HepG2 (cell line): Measurements from ENCODE around the gene EFHD2. TPM values are rescaled to one million over a fixed set of nuclear protein-coding genes. Genes with fewer than 3 reads are reported as not detected.
A peak's percentile ranks its signal among the peaks of the same experiment; 100 is the strongest.

ENCODE experiments used
- AGO1 ChIP-seq: fragments of 200-400 bp; formaldehyde crosslinking; IDR thresholded peaks from 2 replicates; pipeline ENCODE4 v1.6.1; 2017; ENCODE audit warnings: mild to moderate bottlenecking, low read depth, low read length, moderate library complexity; ENCODE audit not compliant: poor library complexity, severe bottlenecking
- DPF2 ChIP-seq: sonication (generic); formaldehyde crosslinking; IDR thresholded peaks from 2 replicates; pipeline ENCODE4 v1.4.0; 2020; ENCODE audit warnings: mild to moderate bottlenecking, low read depth, missing genetic modification reagents, borderline replicate concordance
- EEA1 ChIP-seq: sonication (generic); formaldehyde crosslinking; IDR thresholded peaks from 2 replicates; pipeline ENCODE4 v1.5.1; 2020; ENCODE audit warnings: mild to moderate bottlenecking, missing genetic modification reagents, borderline replicate concordance
- EED ChIP-seq: sonication (generic); formaldehyde crosslinking; IDR thresholded peaks from 2 replicates; pipeline ENCODE4 v1.5.0; 2020; ENCODE audit warnings: mild to moderate bottlenecking, missing genetic modification reagents
- GLI4 ChIP-seq: sonication (generic); formaldehyde crosslinking; IDR thresholded peaks from 2 replicates; pipeline ENCODE4 v1.5.1; 2020; ENCODE audit warnings: missing genetic modification reagents, mild to moderate bottlenecking, moderate library complexity, borderline replicate concordance
- HMG20B ChIP-seq: conservative IDR thresholded peaks from 2 replicates; pipeline ENCODE4 v1.6.1; 2016; ENCODE audit warnings: missing genetic modification reagents, missing compliant biosample characterization
- HOXA3 ChIP-seq: sonication (generic); formaldehyde crosslinking; IDR thresholded peaks from 2 replicates; pipeline ENCODE4 v1.5.0; 2020; ENCODE audit warnings: missing genetic modification reagents
- KAT8 ChIP-seq: IDR thresholded peaks from 2 replicates; pipeline ENCODE4 v1.6.1; 2016; ENCODE audit warnings: missing genetic modification reagents, missing compliant biosample characterization
- PAF1 ChIP-seq: IDR thresholded peaks from 2 replicates; pipeline ENCODE4 v1.6.1; 2016; ENCODE audit warnings: missing genetic modification reagents, missing compliant biosample characterization
- POLR2G ChIP-seq: fragments of 200-400 bp; formaldehyde crosslinking; IDR thresholded peaks from 2 replicates; pipeline ENCODE4 v1.6.1; 2018; ENCODE audit warnings: mild to moderate bottlenecking, low read depth, low read length, moderate library complexity
- RFXANK ChIP-seq: IDR thresholded peaks from 2 replicates; pipeline ENCODE4 v1.6.1; 2016
- SNAI1 ChIP-seq: sonication (generic); formaldehyde crosslinking; IDR thresholded peaks from 2 replicates; pipeline ENCODE4 v1.5.0; 2020; ENCODE audit warnings: mild to moderate bottlenecking, missing genetic modification reagents, borderline replicate concordance
- STAG1 ChIP-seq: sonication (generic); formaldehyde crosslinking; IDR thresholded peaks from 2 replicates; pipeline ENCODE4 v1.4.0; 2020; ENCODE audit warnings: missing genetic modification reagents
- STAT5B ChIP-seq: sonication (generic); formaldehyde crosslinking; IDR thresholded peaks from 2 replicates; pipeline ENCODE4 v1.4.0; 2020; ENCODE audit warnings: missing genetic modification reagents
- TOE1 ChIP-seq: sonication (generic); formaldehyde crosslinking; IDR thresholded peaks from 2 replicates; pipeline ENCODE4 v1.4.0; 2020; ENCODE audit warnings: mild to moderate bottlenecking, missing genetic modification reagents
- ZNF232 ChIP-seq: sonication (generic); formaldehyde crosslinking; IDR thresholded peaks from 2 replicates; pipeline ENCODE4 v1.4.0; 2020; ENCODE audit warnings: missing genetic modification reagents, borderline replicate concordance
- ZNF235 ChIP-seq: sonication (generic); formaldehyde crosslinking; IDR thresholded peaks from 2 replicates; pipeline ENCODE4 v1.8.1; 2023; ENCODE audit warnings: mild to moderate bottlenecking, missing genetic modification reagents, borderline replicate concordance
- ZNF253 ChIP-seq: sonication (generic); formaldehyde crosslinking; IDR thresholded peaks from 2 replicates; pipeline ENCODE4 v1.8.0; 2022; ENCODE audit warnings: mild to moderate bottlenecking, missing genetic modification reagents, borderline replicate concordance
- ZNF501 ChIP-seq: sonication (generic); formaldehyde crosslinking; IDR thresholded peaks from 2 replicates; pipeline ENCODE4 v1.5.1; 2020; ENCODE audit warnings: mild to moderate bottlenecking, moderate library complexity, missing genetic modification reagents
- ZNF629 ChIP-seq: sonication (generic); formaldehyde crosslinking; conservative IDR thresholded peaks from 2 replicates; pipeline ENCODE4 v1.5.0; 2020; ENCODE audit warnings: missing genetic modification reagents
- ZNF674 ChIP-seq: sonication (generic); formaldehyde crosslinking; IDR thresholded peaks from 2 replicates; pipeline ENCODE4 v1.5.0; 2020; ENCODE audit warnings: low read depth, mild to moderate bottlenecking, missing genetic modification reagents
- polyA plus RNA-seq, 8 experiments: library from polyadenylated mRNA; depleted of rRNA in 3 of 8; stranded (reverse) in 7 of 8; unstranded in 1 of 8; fragments of >200 nt; fragmentation: Illumina TruSeq in 4 of 8; extraction: Trizol in 4 of 8; gene quantifications; 2 replicates each; pipeline versions ENCODE4 v1.2.1 to v1.2.3, GENCODE V29; 2011 to 2016; ENCODE audit warnings: low read depth in 4 of 8, missing spikeins in 1 of 8, mixed read lengths in 1 of 8; ENCODE audit not compliant: insufficient read depth in 1 of 8
- total RNA-seq, 5 experiments: library from RNA; depleted of rRNA; stranded (reverse); fragments of >200 nt; fragmentation: Illumina TruSeq; extraction: Trizol; gene quantifications; 2 replicates each; pipeline ENCODE4 v1.2.3, GENCODE V29; 2016; ENCODE audit warnings: low read depth in 1 of 5
- TF ChIP-seq, protein P1 (sequence below): sonication (generic); formaldehyde crosslinking; IDR thresholded peaks from 2 replicates; pipeline ENCODE4 v1.4.0; 2020; ENCODE audit warnings: mild to moderate bottlenecking, missing genetic modification reagents
- TF ChIP-seq, protein P2 (sequence below): IDR thresholded peaks from 2 replicates; pipeline ENCODE4 v1.6.1; 2016; ENCODE audit warnings: missing biosample characterization, missing genetic modification reagents, low read depth
- TF ChIP-seq, protein P3 (sequence below): sonication (generic); formaldehyde crosslinking; IDR thresholded peaks from 2 replicates; pipeline ENCODE4 v1.4.0; 2020; ENCODE audit warnings: missing genetic modification reagents, low read depth, mild to moderate bottlenecking, borderline replicate concordance
- TF ChIP-seq, protein P4 (sequence below): sonication (generic); formaldehyde crosslinking; IDR thresholded peaks from 2 replicates; pipeline ENCODE4 v1.8.1; 2023; ENCODE audit warnings: mild to moderate bottlenecking, moderate library complexity, missing genetic modification reagents

Gene EFHD2
- total and polyA plus RNA-seq, 2 of the 13 experiments (the other 11 are each of a cell fraction or from before 2014, with no cell fraction given): 9.4 to 12.7 TPM

DNA sequence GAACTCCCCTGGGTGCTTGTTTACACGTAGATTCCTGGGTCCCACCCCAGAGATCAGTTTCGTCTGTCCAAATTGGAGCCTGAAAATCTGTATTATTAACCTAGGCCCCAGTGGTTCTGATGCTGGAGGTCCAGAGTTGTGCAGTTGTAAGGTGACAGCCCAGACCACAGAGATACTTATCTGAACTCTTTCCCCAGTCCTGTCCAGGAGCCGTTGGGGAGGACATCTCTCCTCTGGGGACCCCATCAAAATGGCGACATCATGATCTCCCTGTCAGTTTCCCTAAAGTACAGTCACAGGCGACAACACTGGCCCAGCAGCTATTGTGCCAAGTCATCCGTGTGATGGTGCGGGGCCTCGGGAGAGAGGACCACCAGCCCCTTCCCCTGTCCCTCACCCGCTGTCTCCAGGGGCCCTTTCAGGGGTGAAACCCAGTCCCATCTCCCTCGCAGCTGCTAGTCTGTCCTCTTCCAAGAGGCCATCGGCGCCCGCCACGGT is 749 bp upstream of the EFHD2 start (continued):
- no peak for TF ChIP-seq ZNF629
- 0 out of 2 replicates have a peak, but pooled peaks have one; percentile 1 for TF ChIP-seq KAT8 (CRISPR knock-in tag)
- TF ChIP-seq ZNF235 (CRISPR knock-in tag): no peak
- TF ChIP-seq, protein P1, sequence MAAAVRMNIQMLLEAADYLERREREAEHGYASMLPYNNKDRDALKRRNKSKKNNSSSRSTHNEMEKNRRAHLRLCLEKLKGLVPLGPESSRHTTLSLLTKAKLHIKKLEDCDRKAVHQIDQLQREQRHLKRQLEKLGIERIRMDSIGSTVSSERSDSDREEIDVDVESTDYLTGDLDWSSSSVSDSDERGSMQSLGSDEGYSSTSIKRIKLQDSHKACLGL: no peak
- no peak for TF ChIP-seq EEA1
- no peak for TF ChIP-seq STAT5B (CRISPR knock-in tag)
- no peak for TF ChIP-seq ZNF674 (CRISPR knock-in tag)
- no peak for TF ChIP-seq GLI4 (CRISPR knock-in tag)
- TF ChIP-seq PAF1 (CRISPR knock-in tag): no peak
- TF ChIP-seq, protein P2, sequence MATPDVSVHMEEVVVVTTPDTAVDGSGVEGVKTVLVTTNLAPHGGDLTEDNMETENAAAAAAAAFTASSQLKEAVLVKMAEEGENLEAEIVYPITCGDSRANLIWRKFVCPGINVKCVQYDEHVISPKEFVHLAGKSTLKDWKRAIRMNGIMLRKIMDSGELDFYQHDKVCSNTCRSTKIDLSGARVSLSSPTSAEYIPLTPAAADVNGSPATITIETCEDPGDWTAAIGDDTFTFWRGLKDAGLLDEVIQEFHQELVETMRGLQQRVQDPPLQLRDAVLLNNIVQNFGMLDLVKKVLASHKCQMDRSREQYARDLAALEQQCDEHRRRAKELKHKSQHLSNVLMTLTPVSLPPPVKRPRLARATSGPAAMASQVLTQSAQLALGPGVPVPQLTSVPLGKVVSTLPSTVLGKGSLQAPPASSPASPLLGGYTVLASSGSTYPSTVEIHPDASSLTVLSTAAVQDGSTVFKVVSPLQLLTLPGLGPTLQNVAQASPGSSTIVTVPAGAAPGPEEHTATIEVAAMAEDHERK: no peak
- TF ChIP-seq AGO1: no peak
- TF ChIP-seq TOE1 (CRISPR knock-in tag): no peak
- TF ChIP-seq RFXANK (CRISPR knock-in tag): no peak
- TF ChIP-seq, protein P3, sequence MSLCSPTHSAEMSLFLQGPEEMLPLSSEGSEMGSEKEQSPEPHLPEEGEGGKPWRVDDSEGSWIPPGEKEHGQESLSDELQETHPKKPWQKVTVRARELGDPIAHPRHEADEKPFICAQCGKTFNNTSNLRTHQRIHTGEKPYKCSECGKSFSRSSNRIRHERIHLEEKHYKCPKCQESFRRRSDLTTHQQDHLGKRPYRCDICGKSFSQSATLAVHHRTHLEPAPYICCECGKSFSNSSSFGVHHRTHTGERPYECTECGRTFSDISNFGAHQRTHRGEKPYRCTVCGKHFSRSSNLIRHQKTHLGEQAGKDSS: no peak
- 0 out of 2 replicates have a peak, but pooled peaks have one; percentile 6 for TF ChIP-seq HOXA3 (CRISPR knock-in tag)
- TF ChIP-seq HMG20B: no peak
- peak; percentile 36 for TF ChIP-seq ZNF501 (CRISPR knock-in tag)
- TF ChIP-seq ZNF232 (CRISPR knock-in tag): no peak
- TF ChIP-seq, protein P4, sequence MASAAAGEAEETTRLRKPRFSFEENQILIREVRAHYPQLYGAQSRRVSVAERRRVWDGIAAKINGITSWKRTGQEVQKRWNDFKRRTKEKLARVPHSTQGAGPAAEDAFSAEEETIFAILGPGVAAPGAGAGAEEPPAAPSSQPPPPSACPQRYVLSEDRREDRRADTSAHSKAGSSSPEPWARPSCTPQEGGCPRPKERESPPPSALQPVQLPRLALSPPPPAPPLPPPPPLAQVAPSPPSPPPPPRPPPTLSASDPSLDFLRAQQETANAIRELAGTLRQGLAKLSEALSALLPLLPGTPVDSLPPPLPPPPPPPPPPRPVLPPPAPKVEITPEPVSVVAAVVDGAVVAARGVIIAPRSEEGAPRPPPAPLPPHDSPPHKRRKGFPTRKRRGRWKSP (CRISPR knock-in tag): no peak
- no peak for TF ChIP-seq POLR2G
- TF ChIP-seq ZNF253 (CRISPR knock-in tag): no peak
- TF ChIP-seq DPF2 (CRISPR knock-in tag): no peak
- no peak for TF ChIP-seq SNAI1 (CRISPR knock-in tag)
- no peak for TF ChIP-seq EED (CRISPR knock-in tag)
- no peak for TF ChIP-seq STAG1 (CRISPR knock-in tag)
- TF ChIP-seq, all 625 proteins: peak for 5
